Thyroid gland (tissue), 4 donors: ENCODE measurements around the gene UBE2V1.

ENCODE experiments used
- CTCF ChIP-seq, 6 experiments: fragments of 200-600 bp in 3 of 6; fragments of 450-650 bp in 3 of 6; sonication (generic) in 3 of 6; IDR thresholded peaks; one replicate each; pipeline ENCODE4 v1.5.1; 2016 to 2019; ENCODE audit warnings: antibody characterized with exemption in 6 of 6, mild to moderate bottlenecking in 2 of 6, inconsistent platforms in 1 of 6, moderate library complexity in 1 of 6
- POLR2A ChIP-seq, 2 donors: fragments of 450-650 bp; IDR thresholded peaks; one replicate each; pipeline ENCODE4 v1.6.1; 2017; ENCODE audit warnings: antibody characterized with exemption in 2 of 2, mild to moderate bottlenecking in 2 of 2, moderate library complexity in 1 of 2

- TF ChIP-seq POLR2A (IDR thresholded peaks at IDR 0.05) (no peak), CTCF (IDR thresholded peaks at IDR 0.05) (no peak)
Measured at GRCh38 chr20:50056408-50056926, 56.5 kb downstream of the UBE2V1 start.
